ENCODE measurements around the gene FHOD3. TPM values are rescaled to one million over a fixed set of nuclear protein-coding genes. Genes with fewer than 3 reads are reported as not detected.

The FHOD3 gene
- total and polyA plus RNA-seq, 2 experiments from 2014 or later, result 2.7 to 8.7 TPM

- no peak overlapping the region for H3K4me3 Mint-ChIP-seq
- Histone ChIP-seq H3F3A (replicated peaks; ENCODE audit: low read depth) (no peaks in the 10 kb centered on the region), H3K9me2 (ENCODE audit: insufficient read depth) (no peaks in the 10 kb centered on the region), H3K4me1 (ENCODE audit: insufficient read depth) (no peaks in the 10 kb centered on the region), H3K4me3 (no peak overlapping the region), H3K27me3 (ENCODE audit: insufficient read depth) (no peaks in the 10 kb centered on the region), H4K20me1 (replicated peaks; ENCODE audit: insufficient read depth) (no peaks in the 10 kb centered on the region; the same call in 1 of the 2 replicates), H3K4me2 (no peak overlapping the region), H2AFZ (no peak overlapping the region), H3K27ac (ENCODE audit: low read depth) (no peak overlapping the region), H3K79me2 (replicated peaks; ENCODE audit: insufficient read depth) (no peaks in the 10 kb centered on the region), H3K36me3 (ENCODE audit: insufficient read depth) (no peaks in the 10 kb centered on the region)
- H3K27ac Mint-ChIP-seq, result no peak overlapping the region
- TF ChIP-seq POLR2AphosphoS5 (IDR thresholded peaks at IDR 0.05; ENCODE audit: low read depth) (no peak), CTCF (conservative IDR thresholded peaks at IDR 0.05; ENCODE audit: low read depth in 2 of 2) (no peak), REST (IDR thresholded peaks at IDR 0.05; ENCODE audit: unreplicated experiment) (no peak), JUNB (IDR thresholded peaks at IDR 0.05; ENCODE audit: unreplicated experiment) (no peak), ZNF114 (CRISPR knock-in tag; IDR thresholded peaks at IDR 0.05) (no peak), CREB1 (CRISPR knock-in tag; IDR thresholded peaks at IDR 0.05; ENCODE audit: low read depth) (no peak), EZH2 (IDR thresholded peaks at IDR 0.05; ENCODE audit: low read depth, unreplicated experiment) (no peak), ETS1 (IDR thresholded peaks at IDR 0.05) (no peak), STAT1 (IDR thresholded peaks at IDR 0.05; ENCODE audit: unreplicated experiment) (no peak), ZNF331 (CRISPR knock-in tag; IDR thresholded peaks at IDR 0.05; ENCODE audit: low read depth) (no peak), NANOG (IDR thresholded peaks at IDR 0.05; ENCODE audit: borderline replicate concordance) (no peak), EZH2phosphoT487 (IDR thresholded peaks at IDR 0.05; ENCODE audit: unreplicated experiment) (no peak), ZNF462 (CRISPR knock-in tag; IDR thresholded peaks at IDR 0.05) (no peak)
- no peaks in the 10 kb centered on the region for H3K36me3 Mint-ChIP-seq (ENCODE audit: low read depth)
- peaks cover 1% of the 10 kb centered on the region for H3K27me3 Mint-ChIP-seq (ENCODE audit: insufficient read depth, low read depth, poor library complexity)
- ATAC-seq, result no peak
- no peak for DNase-seq (ENCODE audit: low spot score)
- 0 out of 3 replicates have a peak, but pooled peaks cover 3% of the 10 kb centered on the region for H3K4me1 Mint-ChIP-seq
- no peaks in the 10 kb centered on the region for H3K9me3 Mint-ChIP-seq
Observed at GRCh38 chr18:36692371-36692770, 394.9 kb downstream of the FHOD3 start.
